GM12874 (cell line): Measurements from ENCODE around the gene KSR1.

Source experiments
- TF ChIP-seq, protein P1 (sequence below): IDR thresholded peaks from 2 replicates; pipeline ENCODE4 v1.5.1; 2011; ENCODE audit warnings: low read depth, mild to moderate bottlenecking, control low read depth, low read length, moderate library complexity; ENCODE audit not compliant: insufficient read depth

Gene KSR1

DNA sequence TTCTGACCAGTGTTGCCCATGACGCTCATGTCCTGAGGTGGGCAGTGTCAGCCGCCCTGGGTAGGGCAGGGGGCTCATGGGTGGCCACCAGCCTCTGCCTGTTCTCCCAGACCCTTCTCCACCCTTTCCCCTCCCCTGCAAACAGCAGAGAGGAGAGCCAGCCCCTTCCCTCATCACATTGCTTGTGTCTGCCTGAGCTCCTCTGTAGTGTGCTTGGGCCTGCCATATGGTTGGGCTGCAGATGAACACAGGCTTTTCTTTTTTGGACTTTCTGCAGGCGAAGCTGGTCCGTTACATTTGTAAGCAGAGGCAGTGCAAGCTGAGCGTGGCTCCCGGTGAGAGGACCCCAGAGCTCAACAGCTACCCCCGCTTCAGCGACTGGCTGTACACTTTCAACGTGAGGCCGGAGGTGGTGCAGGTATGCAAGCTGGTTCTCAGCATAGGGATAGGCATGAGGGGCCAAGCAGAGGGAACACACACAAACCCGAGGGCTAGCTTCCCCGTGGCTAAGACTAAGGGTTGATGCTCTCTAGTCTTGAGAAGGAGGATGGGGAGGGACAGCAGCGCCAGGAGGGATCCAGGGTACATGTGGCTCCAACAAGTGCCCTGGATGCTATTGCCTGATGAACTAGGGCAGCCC lies 94.2 kb downstream of the KSR1 start:
- TF ChIP-seq, protein P1, sequence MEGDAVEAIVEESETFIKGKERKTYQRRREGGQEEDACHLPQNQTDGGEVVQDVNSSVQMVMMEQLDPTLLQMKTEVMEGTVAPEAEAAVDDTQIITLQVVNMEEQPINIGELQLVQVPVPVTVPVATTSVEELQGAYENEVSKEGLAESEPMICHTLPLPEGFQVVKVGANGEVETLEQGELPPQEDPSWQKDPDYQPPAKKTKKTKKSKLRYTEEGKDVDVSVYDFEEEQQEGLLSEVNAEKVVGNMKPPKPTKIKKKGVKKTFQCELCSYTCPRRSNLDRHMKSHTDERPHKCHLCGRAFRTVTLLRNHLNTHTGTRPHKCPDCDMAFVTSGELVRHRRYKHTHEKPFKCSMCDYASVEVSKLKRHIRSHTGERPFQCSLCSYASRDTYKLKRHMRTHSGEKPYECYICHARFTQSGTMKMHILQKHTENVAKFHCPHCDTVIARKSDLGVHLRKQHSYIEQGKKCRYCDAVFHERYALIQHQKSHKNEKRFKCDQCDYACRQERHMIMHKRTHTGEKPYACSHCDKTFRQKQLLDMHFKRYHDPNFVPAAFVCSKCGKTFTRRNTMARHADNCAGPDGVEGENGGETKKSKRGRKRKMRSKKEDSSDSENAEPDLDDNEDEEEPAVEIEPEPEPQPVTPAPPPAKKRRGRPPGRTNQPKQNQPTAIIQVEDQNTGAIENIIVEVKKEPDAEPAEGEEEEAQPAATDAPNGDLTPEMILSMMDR: no peak

DNA sequence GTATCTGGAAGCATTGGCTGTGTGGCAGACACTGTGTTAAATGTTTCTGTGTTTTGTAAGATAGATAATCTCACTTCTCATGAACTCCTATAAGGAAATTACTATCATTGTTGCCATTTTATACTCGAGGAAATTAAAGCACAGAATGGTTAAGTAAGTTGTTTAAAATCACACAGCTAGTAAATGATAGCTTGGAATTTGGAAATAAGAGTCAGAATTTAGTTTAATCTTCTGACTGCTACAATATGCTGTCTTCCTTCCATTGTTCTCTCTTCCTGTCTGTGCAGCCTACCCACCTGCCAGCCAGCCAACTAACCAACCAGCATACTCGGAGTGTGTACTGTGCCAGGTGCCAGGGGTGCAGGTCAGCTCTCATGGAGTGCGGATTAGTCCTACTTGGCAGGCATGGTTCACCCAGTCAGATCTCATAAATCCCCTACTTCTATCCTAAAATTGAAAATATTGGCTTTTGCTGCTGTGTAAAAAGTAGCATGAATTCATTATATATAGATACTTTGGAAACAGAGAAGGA lies 94.8 kb downstream of the KSR1 start:
- TF ChIP-seq, protein P1: no peak

DNA sequence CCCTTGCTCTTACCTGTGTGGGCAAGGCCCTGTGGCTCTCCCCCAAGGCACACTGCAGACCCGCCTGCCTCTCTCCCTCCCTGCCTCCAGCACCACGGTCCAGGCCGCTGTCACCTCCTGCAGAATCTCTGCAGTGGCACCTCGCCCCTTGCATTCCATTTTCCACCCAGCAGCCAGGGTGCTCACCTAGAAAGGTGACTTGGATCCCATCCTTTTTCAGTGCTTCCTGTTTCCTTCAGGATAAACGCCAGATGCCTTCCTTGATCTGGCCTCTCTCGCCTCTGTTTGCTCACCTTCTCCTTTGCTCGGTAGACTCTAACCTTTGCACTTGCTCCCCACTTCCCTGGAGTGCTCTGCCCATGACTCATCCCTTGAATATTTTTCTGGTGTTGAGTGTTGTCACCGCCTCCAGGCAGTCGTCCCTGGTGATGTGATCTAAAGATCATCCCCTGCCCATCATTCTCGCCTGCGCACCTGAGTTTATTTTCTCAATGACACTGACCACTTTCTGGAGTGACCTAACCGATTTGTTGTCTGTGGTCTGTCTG lies 95.5 kb downstream of the KSR1 start:
- TF ChIP-seq, protein P1: no peak

DNA sequence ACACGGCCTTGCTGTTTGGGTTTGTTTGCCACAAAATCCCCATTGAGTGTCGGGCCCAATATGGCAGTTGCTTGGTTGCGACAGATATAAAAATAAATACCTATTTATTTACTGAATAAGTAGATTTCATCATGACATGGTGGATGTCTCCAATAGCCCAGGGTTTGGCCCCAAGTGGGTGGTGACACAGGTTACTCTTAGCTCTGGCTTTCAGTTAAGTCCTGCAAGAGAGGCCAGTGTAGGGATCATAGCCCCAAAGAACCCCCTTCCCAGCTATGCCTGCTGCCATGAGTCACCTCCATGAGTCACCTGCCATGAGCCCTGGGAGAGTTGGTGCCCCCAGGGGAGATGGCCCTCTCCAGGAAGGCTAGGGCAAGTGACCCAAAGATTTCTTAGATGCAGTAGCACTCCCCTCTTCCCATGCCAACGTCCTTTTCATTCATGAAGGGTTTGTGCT lies 96.1 kb downstream of the KSR1 start:
- TF ChIP-seq, protein P1: no peak

DNA sequence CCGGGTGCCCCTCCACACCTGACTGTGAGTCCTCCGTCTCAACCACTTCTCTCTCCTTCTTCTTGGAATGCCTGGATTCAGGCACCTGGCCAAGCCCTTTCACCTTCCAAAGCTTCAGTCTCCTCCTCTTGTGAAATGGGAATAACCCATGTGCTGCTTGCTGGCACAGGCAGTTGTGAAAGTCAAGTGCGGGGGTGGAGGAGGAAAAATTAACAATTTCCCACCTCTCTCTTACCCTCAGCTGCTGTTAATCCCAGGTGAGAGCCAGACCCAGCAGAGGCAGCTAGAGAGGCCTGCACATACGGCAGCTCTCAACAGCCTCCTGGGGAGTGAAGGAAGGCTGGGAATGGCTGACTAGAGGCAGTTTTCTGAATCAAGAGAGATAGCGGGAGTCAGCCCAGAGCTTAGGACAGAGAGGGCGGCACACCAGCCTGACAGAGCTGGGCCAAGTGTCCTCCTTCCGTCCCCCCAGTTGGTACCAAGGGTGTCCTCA lies 96.8 kb downstream of the KSR1 start:
- TF ChIP-seq, protein P1: no peak

DNA sequence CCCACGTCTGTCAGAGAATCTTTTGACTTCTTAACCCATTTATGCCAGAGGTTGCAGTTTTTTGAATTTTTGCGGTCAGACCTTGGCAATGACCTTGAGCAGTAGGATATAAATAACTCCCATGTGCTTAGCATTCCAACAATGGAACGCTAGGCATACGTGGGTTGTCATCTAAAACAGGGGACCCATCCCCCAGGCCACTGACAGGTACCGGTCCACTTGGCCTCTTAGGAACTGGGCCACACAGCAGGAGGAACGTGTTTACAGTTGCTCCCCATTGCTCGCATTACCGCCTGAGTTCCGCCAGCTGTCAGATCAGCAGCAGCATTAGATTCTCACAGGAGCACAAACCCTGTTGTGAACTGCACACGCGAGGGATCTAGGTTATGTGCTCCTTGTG lies 97.9 kb downstream of the KSR1 start:
- TF ChIP-seq, protein P1: no peak

DNA sequence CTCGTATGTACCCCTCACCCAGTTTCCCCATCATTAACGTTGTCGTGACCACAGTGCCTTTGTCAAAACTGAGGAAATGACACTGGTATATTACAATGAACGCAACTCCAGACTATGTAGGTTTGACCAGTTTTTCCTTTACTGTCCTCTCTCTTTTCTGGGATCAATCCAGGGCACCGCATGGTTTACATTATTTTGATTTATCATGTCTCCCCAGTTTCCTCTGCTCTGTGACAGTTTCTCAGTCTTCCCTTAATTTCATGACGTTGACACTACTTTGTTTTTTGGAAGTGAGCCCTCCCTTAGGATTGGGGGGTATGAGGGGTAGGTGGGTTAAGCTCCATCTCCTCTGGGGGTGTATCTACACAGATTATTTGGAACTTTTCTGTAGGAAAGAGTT lies 98.7 kb downstream of the KSR1 start:
- TF ChIP-seq, protein P1: no peak
